Activated T-helper 2 cell treated with anti-CD3 and anti-CD28 coated beads, Interferon-gamma antibody, Interleukin-2, Interleukin-4, amounts not matched to agents 10 μg/mL and 5 μg/mL and 100 μg/mL, durations not matched to agents 14 hours and 24 hours and 36 hours (primary cell): ENCODE results near the gene LY6G6D. TPM values are rescaled to one million over a fixed set of nuclear protein-coding genes. Genes with fewer than 3 reads are reported as not detected.

Experiments used
- DNase-seq: peaks from one replicate; pipeline ENCODE4 v3.0.0; 2021; ENCODE audit warnings: low spot score
- H3K27ac Mint-ChIP-seq: one replicate; pipeline ENCODE4 v1.8.0; 2021; ENCODE audit warnings: mixed read lengths
- H3K27me3 Mint-ChIP-seq: one replicate; pipeline ENCODE4 v1.8.0; 2021; ENCODE audit warnings: low read depth, mixed read lengths
- H3K36me3 Mint-ChIP-seq: one replicate; pipeline ENCODE4 v1.8.0; 2021; ENCODE audit warnings: low read depth, mixed read lengths
- H3K4me1 Mint-ChIP-seq: one replicate; pipeline ENCODE4 v1.8.0; 2021; ENCODE audit warnings: low read depth, mixed read lengths
- H3K4me3 Mint-ChIP-seq: one replicate; pipeline ENCODE4 v1.8.0; 2021; ENCODE audit warnings: low read depth, mild to moderate bottlenecking, moderate library complexity, mixed read lengths
- H3K9me3 Mint-ChIP-seq: one replicate; pipeline ENCODE4 v1.8.0; 2021; ENCODE audit warnings: mixed read lengths
- intact Hi-C: fragments of 100-400 bp; cut with micrococcal nuclease; formaldehyde crosslinking; loops from one replicate; pipeline ENCODE4 v1.15.1; 2023
- total RNA-seq: library from RNA; stranded (reverse); gene quantifications from 2 replicates; pipeline ENCODE4 v1.2.3, GENCODE V29; 2022

Gene LY6G6D
- total RNA-seq, 1 donor from 2014 or later, result not detected

GRCh38 chr6:31736021-31736767 is 21.0 kb downstream of the LY6G6D start, which contains the start of gene CLIC1:
TSS of gene CLIC1 (minus strand) at chr6:31736530. CDS start at chr6:31736300, 230 bp downstream.
- DNase-seq, result peak; percentile 79
- intact Hi-C loops, result no loop called here
- peak within 1 kb of the TSS; percentile 93 for H3K4me3 Mint-ChIP-seq
- H3K27ac Mint-ChIP-seq, result peak within 1 kb of the TSS; percentile 91
- H3K9me3 Mint-ChIP-seq, result no peaks in the 10 kb centered on the region
- H3K27me3 Mint-ChIP-seq, result no peaks in the 10 kb centered on the region
- peaks cover 60% of the 10 kb centered on the region for H3K36me3 Mint-ChIP-seq
- peaks cover 52% of the 10 kb centered on the region for H3K4me1 Mint-ChIP-seq

- H3K9me3 Mint-ChIP-seq, result no peaks in the 10 kb centered on the region
Measured at GRCh38 chr6:31736768-31737314, 21.7 kb downstream of the LY6G6D start.

GRCh38 chr6:31737315-31737990 is 22.3 kb downstream of the LY6G6D start:
- DNase-seq, result peak; percentile 26
- Mint-ChIP-seq H3K27me3 (no peaks in the 10 kb centered on the region), H3K4me1 (peaks cover 56% of the 10 kb centered on the region), H3K27ac (peak overlapping the region; percentile 91), H3K4me3 (peak overlapping the region; percentile 93), H3K36me3 (peaks cover 58% of the 10 kb centered on the region), H3K9me3 (no peaks in the 10 kb centered on the region)
- intact Hi-C loops, result loop anchor here (1.0 kb wide), 1 partner anchor 72 kb away; no protein-coding TSS in a partner anchor

More at GRCh38 chr6:31736768-31737314, 21.7 kb downstream of the LY6G6D start:
- Mint-ChIP-seq H3K27me3 (no peaks in the 10 kb centered on the region), H3K27ac (peak overlapping the region; percentile 91), H3K36me3 (peaks cover 60% of the 10 kb centered on the region), H3K4me3 (peak overlapping the region; percentile 93), H3K4me1 (peaks cover 55% of the 10 kb centered on the region)
- DNase-seq, result no peak
- intact Hi-C loops, result loop anchor here (1.0 kb wide), 1 partner anchor 72 kb away; no protein-coding TSS in a partner anchor

GRCh38 chr6:31737991-31738979 is 23.1 kb downstream of the LY6G6D start:
- Mint-ChIP-seq H3K4me1 (peaks cover 58% of the 10 kb centered on the region), H3K4me3 (peak overlapping the region; percentile 93), H3K9me3 (no peaks in the 10 kb centered on the region), H3K27me3 (no peaks in the 10 kb centered on the region), H3K27ac (peak overlapping the region; percentile 91), H3K36me3 (peaks cover 58% of the 10 kb centered on the region)
- intact Hi-C loops, result loop anchor here (1.0 to 2.0 kb wide), 8 partner anchors 8 to 117 kb away; partner anchors contain the start of genes LSM2, LY6G5C, PRRC2A and VARS1
- DNase-seq, result peak; percentile 67

GRCh38 chr6:31739639-31740396 is 24.7 kb downstream of the LY6G6D start, which contains the start of gene MSH5:
TSS of gene MSH5 (plus strand) at chr6:31740005. CDS start at chr6:31740467, 462 bp downstream.
- no peaks in the 10 kb centered on the region for H3K27me3 Mint-ChIP-seq
- intact Hi-C loops, result loop anchor here (1.0 to 2.0 kb wide), 5 partner anchors 37 to 193 kb away; partner anchors contain the start of genes LY6G5C, NFKBIL1, PRRC2A and VARS1
- peak within 1 kb of the TSS; percentile 95 for H3K4me3 Mint-ChIP-seq
- peaks cover 49% of the 10 kb centered on the region for H3K4me1 Mint-ChIP-seq
- DNase-seq, result peak; percentile 97
- no peaks in the 10 kb centered on the region for H3K9me3 Mint-ChIP-seq
- peaks cover 46% of the 10 kb centered on the region for H3K36me3 Mint-ChIP-seq
- H3K27ac Mint-ChIP-seq, result peak within 1 kb of the TSS; percentile 90

GRCh38 chr6:31740397-31741223 is 25.5 kb downstream of the LY6G6D start:
- no peaks in the 10 kb centered on the region for H3K9me3 Mint-ChIP-seq
- DNase-seq, result no peak
- peaks cover 49% of the 10 kb centered on the region for H3K4me1 Mint-ChIP-seq
- H3K27ac Mint-ChIP-seq, result peak overlapping the region; percentile 90
- intact Hi-C loops, result no loop called here
- peaks cover 45% of the 10 kb centered on the region for H3K36me3 Mint-ChIP-seq
- H3K4me3 Mint-ChIP-seq, result peak overlapping the region; percentile 95
- H3K27me3 Mint-ChIP-seq, result no peaks in the 10 kb centered on the region

GRCh38 chr6:31741815-31742214 is 26.7 kb downstream of the LY6G6D start:
- intact Hi-C loops, result no loop called here
- no peaks in the 10 kb centered on the region for H3K27me3 Mint-ChIP-seq

GRCh38 chr6:31742894-31743293 is 27.7 kb downstream of the LY6G6D start:
- intact Hi-C loops, result no loop called here

More at GRCh38 chr6:31741815-31742214, 26.7 kb downstream of the LY6G6D start:
- DNase-seq, result no peak
- Mint-ChIP-seq H3K4me1 (peaks cover 45% of the 10 kb centered on the region), H3K4me3 (peak overlapping the region; percentile 65), H3K27ac (no peak overlapping the region), H3K9me3 (no peaks in the 10 kb centered on the region), H3K36me3 (peaks cover 38% of the 10 kb centered on the region)

GRCh38 chr6:31744422-31744821 is 29.3 kb downstream of the LY6G6D start:
- no peaks in the 10 kb centered on the region for H3K9me3 Mint-ChIP-seq
- no peak overlapping the region for H3K4me3 Mint-ChIP-seq
- no peaks in the 10 kb centered on the region for H3K27me3 Mint-ChIP-seq
- H3K36me3 Mint-ChIP-seq, result peaks cover 53% of the 10 kb centered on the region
- no peak for DNase-seq
- intact Hi-C loops, result no loop called here
- no peak overlapping the region for H3K27ac Mint-ChIP-seq
- H3K4me1 Mint-ChIP-seq, result peaks cover 22% of the 10 kb centered on the region

More at GRCh38 chr6:31742894-31743293, 27.7 kb downstream of the LY6G6D start:
- H3K27ac Mint-ChIP-seq, result peak overlapping the region; percentile 21
- DNase-seq, result no peak
- H3K4me1 Mint-ChIP-seq, result peaks cover 36% of the 10 kb centered on the region
- no peaks in the 10 kb centered on the region for H3K27me3 Mint-ChIP-seq
- no peak overlapping the region for H3K4me3 Mint-ChIP-seq
- no peaks in the 10 kb centered on the region for H3K9me3 Mint-ChIP-seq
- peaks cover 46% of the 10 kb centered on the region for H3K36me3 Mint-ChIP-seq

GRCh38 chr6:31749301-31750036 is 34.3 kb downstream of the LY6G6D start:
- no peak for DNase-seq
- no peaks in the 10 kb centered on the region for H3K27me3 Mint-ChIP-seq

More at GRCh38 chr6:31749301-31750036, 34.3 kb downstream of the LY6G6D start:
- peaks cover 2% of the 10 kb centered on the region for H3K4me1 Mint-ChIP-seq
- peak overlapping the region; percentile 14 for H3K27ac Mint-ChIP-seq
- H3K4me3 Mint-ChIP-seq, result no peak overlapping the region
- intact Hi-C loops, result no loop called here
- H3K9me3 Mint-ChIP-seq, result no peaks in the 10 kb centered on the region
- H3K36me3 Mint-ChIP-seq, result peaks cover 34% of the 10 kb centered on the region
